BJ (cell line): ENCODE results near the gene RNF220. TPM values are rescaled to one million over a fixed set of nuclear protein-coding genes. Genes with fewer than 3 reads are reported as not detected.

Source experiments
- CTCF ChIA-PET: fragments of 350-600 bp; formaldehyde crosslinking; extraction: SDS; loops from one replicate; lab custom pipeline; 2021; ENCODE audit warnings: antibody characterized with exemption, inconsistent platforms; lab: Yijun Ruan, JAX
- POLR2A ChIA-PET: fragments of 300-600 bp; sonication (Branson Sonifier 250); formaldehyde crosslinking; extraction: SDS; loops from one replicate; lab custom pipeline; 2021; ENCODE audit warnings: antibody characterized with exemption; lab: Charles Lee
- DNase-seq: peaks from one replicate; pipeline ENCODE4 v3.0.0-alpha.2; 2011; ENCODE audit warnings: low read depth
- H3K27me3 ChIP-seq: 2 replicates; pipeline ENCODE4 v1.6.0; 2011; ENCODE audit warnings: low read length; ENCODE audit not compliant: control insufficient read depth, insufficient read depth
- H3K36me3 ChIP-seq: 2 replicates; pipeline ENCODE4 v1.5.1; 2011; ENCODE audit warnings: low read length; ENCODE audit not compliant: control insufficient read depth, insufficient read depth
- H3K4me3 ChIP-seq: 2 replicates; pipeline ENCODE4 v1.5.1; 2011; ENCODE audit warnings: low read depth, mild to moderate bottlenecking, control low read depth, low read length
- CTCF ChIP-seq: IDR thresholded peaks from 2 replicates; pipeline ENCODE4 v1.5.1; 2011; ENCODE audit warnings: low read depth, mild to moderate bottlenecking, control low read depth, inconsistent platforms, low read length, moderate library complexity; ENCODE audit not compliant: insufficient read depth
- polyA plus RNA-seq: library from polyadenylated mRNA; depleted of rRNA; stranded (reverse); fragments of >200 nt; gene quantifications from 2 replicates; pipeline ENCODE4 v1.2.3, GENCODE V29; 2011

Gene RNF220
- polyA plus RNA-seq, 1 experiment, result 65.4 TPM

GRCh38 chr1:44422161-44422560 is 17.1 kb downstream of the RNF220 start:
- CTCF ChIA-PET, result interaction anchor here (0.9 kb wide), 1 partner anchor 18 kb away, joined by 3 read pairs; no protein-coding TSS in a partner anchor
- POLR2A ChIA-PET, result interaction anchor here (0.7 kb wide), 1 partner anchor 206 kb away, joined by 5 read pairs; no protein-coding TSS in a partner anchor
- H3K27me3 ChIP-seq, result peaks cover 38% of the 10 kb centered on the region

GRCh38 chr1:44423591-44424537 is 18.8 kb downstream of the RNF220 start:
- peaks cover 34% of the 10 kb centered on the region for H3K27me3 ChIP-seq
- no peaks in the 10 kb centered on the region for H3K36me3 ChIP-seq
- no peak overlapping the region for H3K4me3 ChIP-seq
- no peak for DNase-seq
- ChIA-PET POLR2A (no interaction called here), CTCF (no interaction called here)
- TF ChIP-seq CTCF, result no peak

More at GRCh38 chr1:44422161-44422560, 17.1 kb downstream of the RNF220 start:
- no peak overlapping the region for H3K4me3 ChIP-seq
- TF ChIP-seq CTCF, result no peak
- no peaks in the 10 kb centered on the region for H3K36me3 ChIP-seq
- DNase-seq, result no peak

- ChIA-PET CTCF (no interaction called here), POLR2A (no interaction called here)
- peaks cover 32% of the 10 kb centered on the region for H3K27me3 ChIP-seq
- no peak for DNase-seq
- no peaks in the 10 kb centered on the region for H3K36me3 ChIP-seq
- no peak overlapping the region for H3K4me3 ChIP-seq
- no peak for TF ChIP-seq CTCF
These were observed 19.7 kb downstream of the RNF220 start for GRCh38 chr1:44424747-44425146.

- DNase-seq, result no peak
- ChIA-PET POLR2A (no interaction called here), CTCF (no interaction called here)
- Histone ChIP-seq H3K4me3 (no peak overlapping the region), H3K27me3 (peaks cover 27% of the 10 kb centered on the region), H3K36me3 (no peaks in the 10 kb centered on the region)
- no peak for TF ChIP-seq CTCF
These were observed 20.5 kb downstream of the RNF220 start for GRCh38 chr1:44425341-44426082.

- no peak overlapping the region for H3K4me3 ChIP-seq
- H3K36me3 ChIP-seq, result no peaks in the 10 kb centered on the region
- peaks cover 16% of the 10 kb centered on the region for H3K27me3 ChIP-seq
- ChIA-PET POLR2A (no interaction called here), CTCF (no interaction called here)
- DNase-seq, result no peak
- no peak for TF ChIP-seq CTCF
These were observed 26.8 kb downstream of the RNF220 start for GRCh38 chr1:44431861-44432260.
